Stimulated activated CD8-positive, alpha-beta memory T cell treated with anti-CD3 and anti-CD28 coated beads, Interleukin-2, amount 100 ng/mL, for 1 hour (primary cell): ENCODE results near the gene PLEK.
"Not testable (repeated sequence)": the region's sequence is repeated elsewhere in the genome, so short reads cannot be mapped to it uniquely, and the experiment has no call there.

Experiments
- DNase-seq, 2 donors: peaks; one replicate each; pipeline ENCODE4 v3.0.0-alpha.2; 2020; ENCODE audit warnings: low read depth in 2 of 2

Gene PLEK

DNA sequence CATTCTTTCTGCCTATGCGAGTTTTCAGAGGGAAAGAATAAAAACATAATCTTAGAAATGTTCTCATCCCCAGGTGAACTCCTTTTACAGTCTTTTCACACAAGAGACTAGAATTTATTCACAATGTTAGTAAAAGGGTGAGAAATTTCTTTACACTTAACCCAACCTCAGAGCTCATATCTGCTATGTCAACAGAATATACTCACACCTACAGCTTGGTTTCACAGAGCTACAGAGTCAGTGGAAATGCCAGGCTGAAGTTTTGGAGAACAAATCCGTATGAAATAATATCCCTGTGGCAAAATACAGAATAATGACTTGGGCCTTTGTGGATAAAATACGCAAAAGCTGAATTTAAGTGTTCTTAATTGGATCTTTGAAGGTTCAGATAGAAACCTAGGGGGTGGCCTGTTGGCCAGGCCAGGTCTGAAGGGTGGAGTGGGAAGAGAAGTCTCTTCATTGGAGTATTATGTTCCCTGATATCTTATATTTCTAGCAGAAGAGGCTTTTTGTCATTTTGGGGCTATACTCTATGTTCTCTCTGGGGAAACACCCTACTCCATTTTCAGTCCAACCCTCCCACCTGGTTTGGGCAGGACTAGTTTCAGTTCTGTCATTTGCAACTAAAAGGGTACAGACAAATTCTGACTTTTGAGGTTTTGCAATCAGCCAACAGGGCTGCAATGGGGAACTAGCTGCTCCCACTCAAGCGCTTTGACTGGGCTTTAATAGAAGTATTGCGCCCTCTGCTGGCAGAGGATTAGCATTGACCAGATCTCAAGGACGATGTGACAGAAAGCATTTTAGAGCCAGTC, 76.3 kb downstream of the PLEK start:
- DNase-seq = peak; percentile 60 to 72

GRCh38 chr2:68441994-68442322, 76.9 kb downstream of the PLEK start:
- no peak for DNase-seq

- DNase-seq = not testable (repeated sequence)
Measured at GRCh38 chr2:68446425-68446824, 81.3 kb downstream of the PLEK start.
